GM12875 (cell line): ENCODE measurements around the gene MRE11.

Experiments used
- H3K4me3 ChIP-seq: one replicate; pipeline ENCODE4 v1.5.1; 2011; ENCODE audit warnings: low read depth, low read length, control low read depth
- CTCF ChIP-seq: IDR thresholded peaks from 2 replicates; pipeline ENCODE4 v1.5.1; 2011; ENCODE audit warnings: low read depth, mild to moderate bottlenecking, control low read depth, inconsistent platforms, low read length, moderate library complexity, borderline replicate concordance; ENCODE audit not compliant: insufficient read depth

Gene MRE11

GRCh38 chr11:94472916-94473799, 20.5 kb downstream of the MRE11 start:
- no peak overlapping the region for H3K4me3 ChIP-seq

GRCh38 chr11:94469416-94469815, 24.2 kb downstream of the MRE11 start:
- no peak for TF ChIP-seq CTCF
- H3K4me3 ChIP-seq = no peak overlapping the region

More at GRCh38 chr11:94472916-94473799, 20.5 kb downstream of the MRE11 start:
- TF ChIP-seq CTCF = no peak

GRCh38 chr11:94459576-94459975, 34.1 kb downstream of the MRE11 start:
- H3K4me3 ChIP-seq = no peak overlapping the region
- TF ChIP-seq CTCF = no peak

GRCh38 chr11:94457118-94458029, 36.3 kb downstream of the MRE11 start:
- no peak for TF ChIP-seq CTCF
- H3K4me3 ChIP-seq = no peak overlapping the region

- no peak overlapping the region for H3K4me3 ChIP-seq
- no peak for TF ChIP-seq CTCF
Measured at GRCh38 chr11:94455861-94456260, 37.8 kb downstream of the MRE11 start.

GRCh38 chr11:94454301-94454700, 39.3 kb downstream of the MRE11 start:
- no peak for TF ChIP-seq CTCF
- no peak overlapping the region for H3K4me3 ChIP-seq
